ENCODE results near the gene CORO2A.
"Not testable (repeated sequence)": the region's sequence is repeated elsewhere in the genome, so short reads cannot be mapped to it uniquely, and the experiment has no call there.

The CORO2A gene

GRCh38 chr9:98175762-98176161, 16.7 kb downstream of the CORO2A start (continued):
- TF ChIP-seq, protein P1, sequence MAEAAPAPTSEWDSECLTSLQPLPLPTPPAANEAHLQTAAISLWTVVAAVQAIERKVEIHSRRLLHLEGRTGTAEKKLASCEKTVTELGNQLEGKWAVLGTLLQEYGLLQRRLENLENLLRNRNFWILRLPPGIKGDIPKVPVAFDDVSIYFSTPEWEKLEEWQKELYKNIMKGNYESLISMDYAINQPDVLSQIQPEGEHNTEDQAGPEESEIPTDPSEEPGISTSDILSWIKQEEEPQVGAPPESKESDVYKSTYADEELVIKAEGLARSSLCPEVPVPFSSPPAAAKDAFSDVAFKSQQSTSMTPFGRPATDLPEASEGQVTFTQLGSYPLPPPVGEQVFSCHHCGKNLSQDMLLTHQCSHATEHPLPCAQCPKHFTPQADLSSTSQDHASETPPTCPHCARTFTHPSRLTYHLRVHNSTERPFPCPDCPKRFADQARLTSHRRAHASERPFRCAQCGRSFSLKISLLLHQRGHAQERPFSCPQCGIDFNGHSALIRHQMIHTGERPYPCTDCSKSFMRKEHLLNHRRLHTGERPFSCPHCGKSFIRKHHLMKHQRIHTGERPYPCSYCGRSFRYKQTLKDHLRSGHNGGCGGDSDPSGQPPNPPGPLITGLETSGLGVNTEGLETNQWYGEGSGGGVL (tag by site-specific recombination; IDR thresholded peaks at IDR 0.05) = no peak
- TF ChIP-seq ZNF514 (tag by site-specific recombination; IDR thresholded peaks at IDR 0.05) (no peak), ZNF664 (tag by site-specific recombination; IDR thresholded peaks at IDR 0.05) (no peak), ZFP41 (tag by site-specific recombination; IDR thresholded peaks at IDR 0.05; ENCODE audit: borderline replicate concordance) (no peak)
- TF ChIP-seq, protein P2, sequence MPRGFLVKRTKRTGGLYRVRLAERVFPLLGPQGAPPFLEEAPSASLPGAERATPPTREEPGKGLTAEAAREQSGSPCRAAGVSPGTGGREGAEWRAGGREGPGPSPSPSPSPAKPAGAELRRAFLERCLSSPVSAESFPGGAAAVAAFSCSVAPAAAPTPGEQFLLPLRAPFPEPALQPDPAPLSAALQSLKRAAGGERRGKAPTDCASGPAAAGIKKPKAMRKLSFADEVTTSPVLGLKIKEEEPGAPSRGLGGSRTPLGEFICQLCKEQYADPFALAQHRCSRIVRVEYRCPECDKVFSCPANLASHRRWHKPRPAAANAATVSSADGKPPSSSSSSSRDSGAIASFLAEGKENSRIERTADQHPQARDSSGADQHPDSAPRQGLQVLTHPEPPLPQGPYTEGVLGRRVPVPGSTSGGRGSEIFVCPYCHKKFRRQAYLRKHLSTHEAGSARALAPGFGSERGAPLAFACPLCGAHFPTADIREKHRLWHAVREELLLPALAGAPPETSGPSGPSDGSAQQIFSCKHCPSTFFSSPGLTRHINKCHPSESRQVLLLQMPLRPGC (tag by site-specific recombination; IDR thresholded peaks at IDR 0.05) = no peak

- TF ChIP-seq ZNF157 (tag by site-specific recombination; IDR thresholded peaks at IDR 0.05) (no peak), ZNF248 (tag by site-specific recombination; IDR thresholded peaks at IDR 0.05) (no peak), WT1 (tag by site-specific recombination; IDR thresholded peaks at IDR 0.05) (no peak), KLF1 (tag by site-specific recombination; IDR thresholded peaks at IDR 0.05) (no peak), ZNF529 (tag by site-specific recombination; IDR thresholded peaks at IDR 0.05; ENCODE audit: insufficient replicate concordance) (no peak), ZNF837 (tag by site-specific recombination; IDR thresholded peaks at IDR 0.05) (no peak), ZIC2 (tag by site-specific recombination; IDR thresholded peaks at IDR 0.05) (peak; percentile 80), ZNF341 (tag by site-specific recombination; IDR thresholded peaks at IDR 0.05; ENCODE audit: low read depth) (peak; percentile 67), ZBTB6 (tag by site-specific recombination; IDR thresholded peaks at IDR 0.05) (no peak), ZNF324 (tag by site-specific recombination; IDR thresholded peaks at IDR 0.05) (no peak)
- ChIA-PET POLR2A (no interaction called here), CTCF (interaction anchor here (0.7 kb wide), 1 partner anchor 1165 kb away, joined by 3 read pairs; no protein-coding TSS in a partner anchor)
- no peaks in the 10 kb centered on the region for H3K36me3 ChIP-seq (ENCODE audit: control insufficient read depth in 2 of 2, insufficient read depth in 1 of 2, low read length in 2 of 2)
- H3K9me3 ChIP-seq (ENCODE audit: control insufficient read depth, insufficient read depth, low read depth, low read length) = no peaks in the 10 kb centered on the region
- no peak overlapping the region for H3K4me3 ChIP-seq (ENCODE audit: low read depth, low read length)
- H3K27ac ChIP-seq (ENCODE audit: extremely low read depth, low read depth, low read length) = no peak overlapping the region
- peaks cover 6% of the 10 kb centered on the region; the same call in 1 of the 2 replicates for H3K4me1 ChIP-seq (ENCODE audit: control insufficient read depth, insufficient read depth, low read length)
These were observed 17.3 kb downstream of the CORO2A start for GRCh38 chr9:98175028-98175569.

DNA sequence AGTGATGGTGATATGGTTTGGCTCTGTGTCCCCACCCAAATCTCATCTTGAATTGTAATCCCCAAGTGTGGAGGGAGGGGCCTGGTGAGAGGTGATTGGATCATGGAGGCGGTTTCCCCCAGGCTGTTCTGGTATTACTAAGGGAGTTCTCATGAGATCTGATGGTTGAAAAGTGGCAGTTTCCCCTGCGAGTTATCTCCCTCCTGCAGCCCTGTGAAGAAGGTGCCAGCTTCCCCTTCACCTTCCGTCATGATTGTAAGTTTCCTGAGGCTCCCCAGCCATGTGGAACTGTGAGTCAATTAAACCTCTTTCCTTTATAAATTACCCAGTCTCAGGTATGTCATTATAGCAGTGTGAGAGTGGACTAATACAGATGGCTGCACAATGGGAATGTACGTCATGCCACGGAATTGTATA, 17.9 kb downstream of the CORO2A start:
- POLR2A ChIA-PET; H3K4me1 ChIP-seq (ENCODE audit: control insufficient read depth, insufficient read depth, low read length); H3K36me3 ChIP-seq (ENCODE audit: control insufficient read depth in 2 of 2, insufficient read depth in 1 of 2, low read length in 2 of 2); H3K27ac ChIP-seq (ENCODE audit: extremely low read depth, low read depth, low read length); H3K4me3 ChIP-seq (ENCODE audit: low read depth, low read length); H3K9me3 ChIP-seq (ENCODE audit: control insufficient read depth, insufficient read depth, low read depth, low read length): not testable (repeated sequence)
- CTCF ChIA-PET = interaction anchor here (0.6 to 1.4 kb wide), 4 partner anchors 16 to 1165 kb away, joined by 3 to 4 read pairs (median 3); no protein-coding TSS in a partner anchor

DNA sequence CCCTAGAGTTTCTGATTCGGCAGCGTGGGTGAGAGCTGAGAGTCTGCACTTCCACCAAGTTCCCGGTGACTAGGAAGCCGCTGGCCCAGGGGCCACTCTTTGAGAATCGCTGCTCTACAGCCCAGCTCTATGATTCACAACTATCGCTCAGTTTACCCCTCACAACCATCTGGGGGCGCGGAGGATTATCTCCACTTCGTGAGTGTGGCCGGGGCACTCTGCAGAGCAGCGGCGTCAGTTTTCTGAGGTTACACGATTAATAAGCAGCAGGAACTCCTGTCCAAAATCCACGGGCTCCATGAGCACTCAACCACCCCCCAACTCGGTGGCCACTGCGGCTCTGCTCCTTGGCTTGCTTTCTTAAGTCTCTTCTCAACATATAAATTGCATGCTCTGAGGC, 19.3 kb downstream of the CORO2A start:
- TF ChIP-seq GFI1B (tag by site-specific recombination; IDR thresholded peaks at IDR 0.05) (no peak), ZBTB6 (tag by site-specific recombination; IDR thresholded peaks at IDR 0.05) (peak; percentile 46; the same call in 1 of the 2 replicates)
- H3K27ac ChIP-seq (ENCODE audit: extremely low read depth, low read depth, low read length) = no peak overlapping the region
- H3K36me3 ChIP-seq (ENCODE audit: control insufficient read depth in 2 of 2, insufficient read depth in 1 of 2, low read length in 2 of 2) = no peaks in the 10 kb centered on the region
- H3K9me3 ChIP-seq (ENCODE audit: control insufficient read depth, insufficient read depth, low read depth, low read length) = no peaks in the 10 kb centered on the region
- ChIA-PET CTCF (interaction anchor here (1.2 to 2.2 kb wide), 4 partner anchors 32 to 249 kb away, joined by 3 to 10 read pairs (median 4); no protein-coding TSS in a partner anchor), POLR2A (interaction anchor here (1.4 kb wide), 1 partner anchor 83 kb away, joined by 3 read pairs; the partner anchor contains the start of gene TBC1D2)
- H3K4me3 ChIP-seq (ENCODE audit: low read depth, low read length) = no peak overlapping the region
- H3K4me1 ChIP-seq (ENCODE audit: control insufficient read depth, insufficient read depth, low read length) = peaks cover 6% of the 10 kb centered on the region; the same call in 1 of the 2 replicates
